Measurements from ENCODE around the gene KLHL15.

GRCh38 chrX:24012266-24012665 is 14.7 kb downstream of the KLHL15 start:
- TF ChIP-seq GATA2 (IDR thresholded peaks at IDR 0.05; ENCODE audit: low read depth, low read length) (no peak), GATA3 (IDR thresholded peaks at IDR 0.05; ENCODE audit: low read depth, low read length) (no peak)
